ENCODE measurements around the gene RASAL1. TPM values are rescaled to one million over a fixed set of nuclear protein-coding genes. Genes with fewer than 3 reads are reported as not detected.
"Not testable (repeated sequence)": the region's sequence is repeated elsewhere in the genome, so short reads cannot be mapped to it uniquely, and the experiment has no call there.

Gene RASAL1
- total RNA-seq, 4 donors from 2014 or later, result 17.4 to 98.7 (median 56.6) TPM

GRCh38 chr12:113127791-113128199 is 7.8 kb downstream of the RASAL1 start:
- intact Hi-C loops (cut with DNase I), result no loop called here
- TF ChIP-seq CTCF (IDR thresholded peaks at IDR 0.05), result no peak
- TF ChIP-seq POLR2A (IDR thresholded peaks at IDR 0.05), result no peak
- Histone ChIP-seq H3K27ac (no peak overlapping the region), H3K4me3 (no peak overlapping the region), H3K36me3 (peaks cover 0 to 10% (median 0%) of the 10 kb centered on the region in 3 donors), H3K9me3 (no peaks in the 10 kb centered on the region), H3K4me1 (peaks cover 0 to 12% (median 0%) of the 10 kb centered on the region in 3 donors), H3K27me3 (peaks cover 0 to 27% (median 0%) of the 10 kb centered on the region in 4 donors)
- 38 to 55% methylated on average over 5 to 11 of the region's 15 CpGs for WGBS, 2 donors
- no peak for DNase-seq

GRCh38 chr12:113120670-113121370 is 14.7 kb downstream of the RASAL1 start:
- Histone ChIP-seq H3K27me3 (peaks cover 0 to 20% (median 0%) of the 10 kb centered on the region in 4 donors), H3K36me3 (peaks cover 0 to 6% (median 0%) of the 10 kb centered on the region in 3 donors), H3K4me3 (no peak overlapping the region), H3K9me3 (no peaks in the 10 kb centered on the region), H3K4me1 (peaks cover 0 to 3% (median 0%) of the 10 kb centered on the region in 3 donors), H3K27ac (no peak overlapping the region)
- TF ChIP-seq CTCF (IDR thresholded peaks at IDR 0.05), result no peak
- no peak for TF ChIP-seq POLR2A (IDR thresholded peaks at IDR 0.05)
- intact Hi-C loops (cut with DNase I), result no loop called here
- DNase-seq, result no peak
- 57 to 63% methylated on average over 2 to 3 of the region's 3 CpGs for WGBS, 2 donors

GRCh38 chr12:113119980-113120669 is 15.4 kb downstream of the RASAL1 start:
- Histone ChIP-seq H3K36me3 (peaks cover 0 to 7% (median 0%) of the 10 kb centered on the region in 3 donors), H3K27ac (no peak overlapping the region), H3K4me1 (peaks cover 0 to 3% (median 0%) of the 10 kb centered on the region in 3 donors), H3K4me3 (no peak overlapping the region), H3K27me3 (peaks cover 0 to 20% (median 0%) of the 10 kb centered on the region in 4 donors), H3K9me3 (no peaks in the 10 kb centered on the region)
- no peak for DNase-seq
- intact Hi-C loops (cut with DNase I), result no loop called here
- WGBS, 2 donors, result 36 to 38% methylated on average over 2 to 4 of the region's 4 CpGs
- TF ChIP-seq POLR2A (IDR thresholded peaks at IDR 0.05) (no peak), CTCF (IDR thresholded peaks at IDR 0.05) (no peak)

- peaks cover 0 to 13% (median 0%) of the 10 kb centered on the region in 3 donors for H3K36me3 ChIP-seq
- H3K9me3 ChIP-seq, result no peaks in the 10 kb centered on the region
- H3K4me1 ChIP-seq, result peaks cover 0 to 3% (median 0%) of the 10 kb centered on the region in 3 donors
- H3K4me3 ChIP-seq, result no peak overlapping the region
- no peak for DNase-seq
- 85 to 92% methylated on average over 1 of the region's 1 CpG for WGBS, 2 donors
- no peak overlapping the region for H3K27ac ChIP-seq
- TF ChIP-seq POLR2A (IDR thresholded peaks at IDR 0.05), result no peak
- no peak for TF ChIP-seq CTCF (IDR thresholded peaks at IDR 0.05)
- peaks cover 0 to 26% (median 0%) of the 10 kb centered on the region in 4 donors for H3K27me3 ChIP-seq
- intact Hi-C loops (cut with DNase I), result no loop called here
Observed at GRCh38 chr12:113118142-113118541, 17.4 kb downstream of the RASAL1 start.

- 47 to 60% methylated on average over 8 of the region's 8 CpGs for WGBS, 2 donors
- H3K4me3 ChIP-seq; H3K4me1 ChIP-seq; intact Hi-C loops (cut with DNase I); H3K9me3 ChIP-seq; H3K27ac ChIP-seq; DNase-seq: not testable (repeated sequence)
- Histone ChIP-seq H3K36me3 (peaks cover 0 to 16% (median 0%) of the 10 kb centered on the region in 3 donors), H3K27me3 (peaks cover 0 to 29% (median 0%) of the 10 kb centered on the region in 4 donors)
Observed at GRCh38 chr12:113117684-113118083, 17.9 kb downstream of the RASAL1 start.

All from esophagus squamous epithelium (tissue), 5 donors.